DMS79 (cell line): ENCODE measurements around the gene LMTK2.

Source experiments
- DNase-seq: peaks from one replicate; lab custom pipeline; 2025; lab: John Stamatoyannopoulos, UW

LMTK2 gene

GRCh38 chr7:98203261-98203963 lies 96.8 kb downstream of the LMTK2 start:
- no peak for DNase-seq

GRCh38 chr7:98203964-98204605 lies 97.4 kb downstream of the LMTK2 start:
- no peak for DNase-seq

- DNase-seq, result no peak
Observed at GRCh38 chr7:98204670-98205069, 98.0 kb downstream of the LMTK2 start.

GRCh38 chr7:98205162-98205845 lies 98.6 kb downstream of the LMTK2 start:
- DNase-seq, result no peak

- DNase-seq, result no peak
Observed at GRCh38 chr7:98206451-98207330, 100.0 kb downstream of the LMTK2 start.

- DNase-seq, result no peak
Observed at GRCh38 chr7:98209166-98209920, 102.7 kb downstream of the LMTK2 start.

- DNase-seq, result peak; percentile 14
Observed at GRCh38 chr7:98210513-98211220, 104.0 kb downstream of the LMTK2 start.

GRCh38 chr7:98211221-98211675 lies 104.6 kb downstream of the LMTK2 start, which contains the start of gene BHLHA15:
Gene BHLHA15 (plus strand): TSS chr7:98211439. CDS start chr7:98212310, 871 bp downstream.
- no peak for DNase-seq

- DNase-seq, result no peak
Observed at GRCh38 chr7:98211676-98212531, 105.2 kb downstream of the LMTK2 start.

GRCh38 chr7:98212532-98213041 lies 105.9 kb downstream of the LMTK2 start:
- no peak for DNase-seq

- DNase-seq, result no peak
Observed at GRCh38 chr7:98213296-98213887, 106.7 kb downstream of the LMTK2 start.

GRCh38 chr7:98213888-98214810 lies 107.5 kb downstream of the LMTK2 start:
- no peak for DNase-seq

GRCh38 chr7:98214811-98215321 lies 108.2 kb downstream of the LMTK2 start:
- DNase-seq, result no peak

GRCh38 chr7:98215561-98216495 lies 109.2 kb downstream of the LMTK2 start:
- no peak for DNase-seq

GRCh38 chr7:98216941-98217622 lies 110.4 kb downstream of the LMTK2 start:
- DNase-seq, result no peak
